Stimulated activated CD8-positive, alpha-beta memory T cell treated with anti-CD3 and anti-CD28 coated beads, Interleukin-15, amount 100 ng/mL, for 4 hours (primary cell): Measurements from ENCODE around the gene HIBCH.
"Not testable (repeated sequence)": the region's sequence is repeated elsewhere in the genome, so short reads cannot be mapped to it uniquely, and the experiment has no call there.

Experiments used
- DNase-seq, 2 donors: peaks; one replicate each; pipeline ENCODE4 v3.0.0-alpha.2; 2020; ENCODE audit warnings: low read depth in 2 of 2

HIBCH gene

DNA sequence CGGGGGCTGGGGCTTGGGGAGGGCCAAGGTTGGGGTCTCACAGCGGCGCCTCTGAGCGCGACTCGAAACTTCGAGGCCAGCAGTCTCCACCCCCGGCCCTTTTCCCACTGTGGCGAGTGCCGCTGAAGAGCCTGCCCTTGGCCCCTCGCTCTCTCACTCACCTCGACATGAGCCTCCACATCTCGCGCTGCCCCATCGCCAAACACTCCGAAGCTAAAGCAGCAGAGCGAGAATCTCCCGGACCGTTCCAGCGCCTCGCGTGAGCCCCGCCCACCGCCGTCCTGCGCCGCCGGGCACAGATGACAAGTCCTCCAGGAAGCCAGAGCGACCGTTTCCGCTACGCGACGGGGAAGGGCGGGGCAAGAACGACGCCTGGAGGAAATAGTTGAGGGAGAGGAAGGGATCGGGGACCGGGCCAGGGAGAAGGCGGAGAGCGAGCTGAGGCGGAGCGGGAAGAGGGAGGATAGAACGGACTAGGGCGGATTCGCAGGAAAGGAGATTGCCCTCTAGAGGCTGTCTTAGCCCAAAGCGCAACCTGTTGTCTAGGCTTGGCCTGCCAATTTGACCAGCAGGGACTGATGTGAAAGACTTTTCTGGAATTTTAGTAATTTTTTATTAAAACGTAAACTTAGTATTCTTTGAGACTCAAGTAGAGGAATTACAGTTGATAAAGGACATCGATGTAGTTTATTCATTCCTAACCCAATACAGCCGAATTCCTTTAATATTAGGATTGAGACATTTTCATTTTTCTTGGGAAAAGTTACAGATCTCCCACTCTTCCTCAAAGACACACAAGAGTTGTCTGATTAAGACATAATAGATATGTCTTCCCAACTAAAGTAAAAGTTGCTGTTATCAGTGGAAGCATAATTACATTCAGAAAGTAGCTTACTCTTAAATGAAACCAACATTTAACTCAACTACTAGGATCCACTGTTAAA, at the start of gene HIBCH:
Gene HIBCH, minus strand, starts transcription at position 272 of the 944 bp plus-strand sequence. Its CDS starts 76 bp downstream, at position 196.
- DNase-seq = peak; percentile 72 to 73

GRCh38 chr2:190367091-190367490, 47.5 kb upstream of the HIBCH start:
- DNase-seq = no peak

GRCh38 chr2:190366248-190366753, 46.7 kb upstream of the HIBCH start:
- DNase-seq = no peak

GRCh38 chr2:190365499-190366204, 46.0 kb upstream of the HIBCH start:
- DNase-seq = no peak

DNA sequence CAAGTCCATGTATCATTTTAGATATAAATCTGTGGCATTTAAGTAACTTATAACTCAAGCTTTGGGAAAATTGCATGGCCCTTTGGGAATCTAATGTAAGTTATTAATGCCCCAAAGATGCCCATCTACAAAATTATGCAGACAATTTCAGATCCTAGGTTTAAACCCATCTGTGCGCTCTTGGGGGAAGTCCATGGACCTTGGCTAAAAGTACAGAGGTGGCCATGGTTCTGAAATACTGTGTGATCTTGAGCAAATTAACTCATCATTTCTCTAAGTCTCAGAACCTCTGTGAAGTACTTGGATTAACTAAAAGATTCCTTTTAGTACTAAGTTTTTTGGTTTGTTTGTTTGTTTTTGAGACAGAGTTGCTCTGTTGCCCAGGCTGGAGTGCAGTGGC, 43.3 kb upstream of the HIBCH start:
- DNase-seq = no peak

- no peak for DNase-seq
Measured at GRCh38 chr2:190361572-190361971, 41.9 kb upstream of the HIBCH start.

DNA sequence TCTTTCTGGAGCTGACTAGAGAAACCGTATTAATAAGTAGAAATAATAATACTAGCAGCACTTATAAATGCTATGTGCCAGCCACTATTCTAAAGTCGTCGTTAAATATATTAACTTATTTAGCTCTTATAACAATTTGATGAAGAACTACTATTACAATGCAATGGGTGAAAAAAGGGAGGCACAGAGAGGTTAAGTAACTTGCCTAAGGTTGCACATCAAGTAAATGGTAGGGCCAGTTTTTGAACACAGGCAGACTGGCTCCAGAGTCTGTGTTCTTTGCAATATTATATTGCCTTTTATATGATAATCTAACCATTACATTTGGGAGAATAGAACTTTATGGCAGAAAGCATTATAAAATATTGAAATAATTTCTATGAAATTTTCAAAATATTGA, 41.3 kb upstream of the HIBCH start:
- no peak for DNase-seq

DNA sequence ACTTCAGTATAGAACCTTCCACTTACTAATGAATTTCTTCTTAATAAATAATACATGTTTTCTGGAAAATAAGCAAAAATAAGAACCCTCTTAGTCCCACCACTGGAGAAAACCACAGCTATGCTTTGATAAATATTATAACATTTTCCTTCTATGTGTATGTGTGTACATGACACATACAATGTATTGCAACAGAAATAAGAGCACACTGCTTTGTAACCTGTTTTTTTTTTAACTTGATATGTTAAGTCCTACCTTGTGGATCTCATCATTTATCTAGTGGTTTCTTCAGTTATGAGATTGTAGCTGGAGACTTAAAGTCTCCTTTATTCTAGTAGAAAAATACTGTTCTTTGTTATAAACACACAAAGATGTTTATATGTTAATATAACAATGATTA, 40.9 kb upstream of the HIBCH start:
- DNase-seq = no peak

DNA sequence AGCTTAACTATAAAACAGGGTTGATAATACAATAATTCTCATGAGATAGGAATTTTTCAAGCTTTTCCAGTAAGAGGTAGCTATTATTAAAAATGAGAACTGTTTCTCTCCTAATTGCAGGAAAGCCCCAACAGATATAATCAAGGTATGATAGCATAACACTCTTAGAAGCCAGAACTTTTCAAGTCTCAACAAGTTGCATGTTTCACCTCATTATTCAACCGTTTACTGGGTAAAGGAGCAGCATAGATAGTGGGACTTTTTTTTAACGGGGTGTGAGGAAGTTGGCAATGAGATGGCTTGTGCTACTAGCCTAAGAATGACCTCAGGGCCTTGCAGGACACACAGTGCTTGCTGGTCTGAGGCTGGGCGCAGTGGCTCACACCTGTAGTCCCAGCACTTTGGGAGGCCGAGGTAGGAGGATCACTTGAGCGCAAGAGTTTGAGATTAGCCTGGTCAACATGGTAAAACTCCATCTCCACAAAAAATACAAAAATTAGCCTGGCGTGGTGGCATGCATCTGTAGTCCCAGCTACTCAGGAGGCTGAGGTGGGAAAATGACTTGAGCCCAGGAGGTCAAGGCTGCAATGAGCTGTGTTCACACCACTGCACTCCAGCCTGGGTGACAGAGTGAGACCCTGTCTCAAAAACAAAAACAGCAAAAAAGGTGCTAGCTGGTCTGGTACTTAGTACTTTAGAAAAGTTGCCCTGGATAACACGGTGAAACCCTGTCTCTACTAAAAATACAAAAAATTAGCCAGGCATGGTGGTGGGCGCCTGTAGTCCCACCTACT, 39.2 kb upstream of the HIBCH start:
- DNase-seq = not testable (repeated sequence)

DNA sequence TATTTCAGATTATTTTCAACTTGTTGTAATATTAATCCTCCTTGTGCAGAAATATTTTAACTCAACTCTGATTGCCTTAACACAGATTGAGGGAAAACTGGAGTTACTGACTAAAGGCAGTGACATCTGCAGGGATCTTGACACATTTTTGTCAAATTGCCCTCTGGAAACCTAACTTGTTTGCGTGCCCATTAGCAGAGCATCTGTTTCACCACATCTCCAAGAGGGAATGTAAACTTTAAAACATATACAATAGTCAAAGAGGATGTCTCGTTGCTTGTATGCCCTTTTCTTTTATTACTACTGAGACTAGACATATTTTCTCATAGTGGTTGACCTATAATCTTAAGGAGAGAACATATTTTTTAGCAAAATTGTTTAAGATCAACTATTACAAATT, 38.0 kb upstream of the HIBCH start:
- DNase-seq = no peak

DNA sequence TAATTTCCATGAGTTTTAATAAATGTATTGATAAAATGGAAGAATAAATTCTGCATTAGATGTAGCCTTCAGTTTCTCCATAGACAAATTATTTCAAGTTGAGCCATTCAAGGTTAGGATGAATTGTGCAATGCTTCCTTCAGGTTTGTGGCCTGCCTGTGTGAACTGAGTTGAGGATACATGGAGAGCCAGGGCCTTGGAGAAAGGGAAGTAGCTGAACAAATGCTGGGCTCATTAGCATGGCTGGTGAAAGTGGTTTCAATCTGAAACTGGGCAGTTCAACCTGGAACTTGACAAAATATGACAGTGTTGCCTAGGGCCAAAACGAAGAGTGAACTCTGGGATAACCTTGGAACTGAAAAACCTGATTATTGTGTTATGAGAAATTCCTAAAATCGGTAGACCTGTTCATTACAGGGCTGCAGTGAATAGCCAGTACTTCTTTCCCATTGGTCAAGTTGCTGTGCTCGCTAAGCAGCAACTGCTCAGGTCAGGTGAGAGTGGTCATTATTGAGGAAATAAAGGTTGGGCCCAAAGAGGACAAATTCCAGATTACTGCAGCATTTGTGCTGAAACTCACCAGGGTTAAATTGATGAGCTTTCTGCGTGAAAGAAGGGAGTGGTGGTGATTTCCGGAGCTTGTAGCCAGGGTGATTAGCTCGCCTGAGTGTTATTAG, 36.5 kb upstream of the HIBCH start:
- DNase-seq = no peak

DNA sequence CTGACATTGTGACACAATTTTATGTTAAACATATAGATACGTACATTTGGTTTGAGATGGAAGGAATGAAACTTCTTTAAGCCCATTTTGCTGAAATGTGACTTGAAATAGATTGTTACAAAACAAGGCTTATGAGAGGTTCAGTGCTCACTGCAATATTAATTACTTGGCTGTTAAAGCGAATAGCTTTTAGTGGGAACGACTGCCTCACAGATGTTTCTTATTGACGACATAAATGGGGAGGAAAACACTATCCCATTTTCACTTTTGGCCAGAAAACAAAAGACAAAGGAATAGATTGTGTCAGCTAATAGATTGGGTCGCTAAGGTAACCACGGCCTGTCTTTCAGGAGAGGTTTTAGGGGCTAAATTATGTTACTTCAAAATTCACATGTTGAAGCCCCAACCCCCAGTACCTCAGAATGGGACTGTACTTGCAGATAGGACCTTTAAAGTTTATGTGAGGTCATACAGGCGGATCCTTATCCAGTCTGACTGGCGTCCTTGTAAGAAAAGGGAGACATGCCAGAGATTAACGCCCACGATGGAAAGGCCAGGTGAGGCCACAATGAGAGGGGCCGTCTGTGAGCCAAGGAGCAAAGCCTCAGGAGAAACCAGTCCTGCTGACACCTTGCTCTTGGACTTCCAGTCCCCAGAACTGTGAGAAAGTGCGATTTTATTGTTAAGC, 34.5 kb upstream of the HIBCH start:
- no peak for DNase-seq

DNA sequence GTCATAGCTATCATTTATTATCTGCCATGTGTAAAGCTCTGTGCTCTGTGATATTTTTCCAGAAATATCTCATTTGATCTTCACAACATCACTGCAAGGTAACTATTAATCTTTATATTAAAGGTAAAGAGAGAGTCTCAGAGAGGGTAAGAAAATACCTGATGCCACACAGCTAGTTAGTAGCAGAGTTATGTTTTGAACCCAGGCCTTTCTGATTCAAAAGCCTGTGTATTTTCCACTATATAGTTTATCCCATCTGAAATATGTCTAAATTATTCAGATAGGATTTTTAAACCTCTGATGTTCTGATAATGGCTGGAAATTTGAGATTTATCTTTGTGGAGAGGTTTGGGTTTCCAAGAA, 33.9 kb upstream of the HIBCH start:
- no peak for DNase-seq

DNA sequence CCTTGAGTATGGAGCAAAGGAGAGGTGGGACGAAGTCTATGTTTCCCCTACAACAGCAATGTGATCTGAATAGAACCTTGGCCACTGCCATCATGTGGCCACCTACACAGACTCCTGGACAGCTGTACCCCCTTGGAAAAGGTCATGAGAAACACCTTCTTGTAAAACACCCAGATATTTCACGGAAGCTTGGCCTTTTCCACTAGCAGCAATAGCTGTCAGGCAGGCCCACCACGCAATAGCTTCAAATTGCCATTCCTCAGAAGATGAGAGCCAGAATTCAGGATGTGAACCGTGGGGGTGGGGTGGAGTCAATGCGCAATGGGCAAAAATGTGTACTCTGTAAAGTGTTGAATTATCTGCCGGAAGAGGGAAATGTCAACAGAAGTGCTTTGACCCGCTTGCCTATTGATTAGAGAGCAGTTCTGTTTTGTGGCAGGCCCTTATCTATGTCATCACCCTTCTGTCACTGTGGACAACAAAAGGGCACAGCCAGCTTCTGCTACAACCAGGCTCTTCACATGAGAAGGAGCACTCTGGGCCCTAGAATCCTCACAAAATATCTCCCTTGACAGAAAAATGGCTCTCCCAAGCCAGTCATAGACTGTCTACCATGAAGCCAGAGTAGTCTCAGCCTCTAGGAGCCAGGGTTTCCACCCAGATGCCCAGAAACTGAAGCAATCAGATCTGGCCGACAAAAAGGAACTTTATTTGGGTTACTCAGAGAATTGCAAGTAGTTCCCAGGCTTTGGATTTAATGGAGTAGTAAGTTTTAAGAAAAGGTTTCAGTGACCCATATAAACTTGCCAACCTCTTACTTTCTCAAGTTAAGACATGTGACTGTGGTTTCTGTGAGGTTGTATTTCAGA, 33.3 kb upstream of the HIBCH start:
- DNase-seq = no peak

DNA sequence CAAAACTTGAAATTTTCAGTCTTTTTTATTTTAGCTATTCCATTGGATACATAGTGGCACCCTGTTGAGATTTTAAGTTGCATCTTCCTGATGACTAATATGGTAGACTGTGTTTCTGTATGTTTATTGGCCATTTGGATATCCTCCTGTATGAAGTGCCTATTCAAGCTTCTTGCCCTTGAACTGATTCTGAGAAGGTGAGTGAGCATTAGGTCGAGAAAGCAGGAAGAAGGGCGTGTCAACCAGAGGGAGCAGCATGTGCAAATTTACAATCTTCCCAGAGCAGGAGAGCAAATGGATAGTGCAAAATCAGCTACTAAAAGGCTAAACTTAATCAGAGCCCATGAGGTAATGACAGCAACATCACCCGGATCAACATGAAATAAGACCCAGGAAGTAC, 32.3 kb upstream of the HIBCH start:
- DNase-seq = no peak

DNA sequence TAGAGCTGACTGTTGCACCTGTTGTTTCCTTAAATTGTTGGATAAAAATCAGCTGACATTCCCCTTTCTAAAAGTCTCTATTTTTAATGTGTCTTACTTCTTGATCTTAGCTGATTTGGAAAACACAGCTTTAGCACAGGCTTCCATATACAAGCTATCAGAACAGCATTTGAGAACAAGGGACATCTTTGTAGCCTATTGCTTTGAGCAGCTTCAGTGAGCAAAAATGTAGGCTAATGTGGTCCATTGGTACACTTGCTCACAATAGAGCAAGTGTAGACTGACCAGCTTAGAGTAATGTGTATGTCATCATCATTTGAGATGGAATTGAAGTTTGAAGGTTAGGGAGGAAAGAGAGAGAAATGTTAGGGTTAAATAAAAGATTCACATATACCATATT, 30.7 kb upstream of the HIBCH start:
- no peak for DNase-seq

- no peak for DNase-seq
Measured at GRCh38 chr2:190344276-190344827, 24.7 kb upstream of the HIBCH start.

- DNase-seq = peak in 1 of 2 donors; percentile 21
Measured at GRCh38 chr2:190343536-190344275, 24.1 kb upstream of the HIBCH start, which contains the start of gene INPP1. TSS of gene INPP1 (plus strand) at chr2:190343589. CDS start at chr2:190360103, 16,514 bp downstream.

DNA sequence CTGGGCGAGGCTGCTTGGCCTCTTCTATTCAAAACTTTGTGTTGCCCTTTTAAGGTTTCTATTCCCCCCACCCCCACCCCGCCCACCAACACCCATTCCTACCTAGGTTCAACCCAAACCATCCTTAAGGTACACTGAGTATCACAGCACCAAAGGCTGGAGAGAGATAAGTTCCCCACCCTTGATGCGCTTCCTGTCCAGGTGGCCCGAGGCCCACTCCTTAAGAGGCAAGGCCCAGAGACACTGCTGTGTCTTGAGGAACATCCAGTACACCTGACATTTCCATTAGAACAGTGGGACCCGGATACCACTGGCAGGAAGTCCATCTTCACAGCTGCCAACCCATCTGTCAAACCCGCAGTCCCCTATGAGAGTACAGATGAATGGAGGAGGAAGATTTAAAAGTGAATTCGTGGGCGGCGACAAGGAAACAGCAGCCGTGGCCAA, 23.5 kb upstream of the HIBCH start:
- no peak for DNase-seq
